Nephron (organoid): ENCODE results near the gene GPR137B.

Experiments used
- H3K27ac Mint-ChIP-seq, 3 experiments: 2 replicates each; pipeline ENCODE4 v1.8.0; 2020; ENCODE audit warnings: mixed read lengths in 3 of 3, mild to moderate bottlenecking in 2 of 3, moderate library complexity in 1 of 3
- H3K27me3 Mint-ChIP-seq: 2 replicates; pipeline ENCODE4 v1.8.0; 2021; ENCODE audit warnings: low read depth, mild to moderate bottlenecking, moderate library complexity, mixed read lengths
- H3K36me3 Mint-ChIP-seq: 2 replicates; pipeline ENCODE4 v1.8.0; 2020; ENCODE audit warnings: low read depth, mixed read lengths
- H3K4me1 Mint-ChIP-seq: 2 replicates; pipeline ENCODE4 v1.8.0; 2020; ENCODE audit warnings: mixed read lengths
- H3K4me3 Mint-ChIP-seq, 3 experiments: 2 replicates each; pipeline ENCODE4 v1.8.0; 2020; ENCODE audit warnings: mild to moderate bottlenecking in 3 of 3, mixed read lengths in 3 of 3, moderate library complexity in 2 of 3
- H3K9me3 Mint-ChIP-seq: 2 replicates; pipeline ENCODE4 v1.8.0; 2020; ENCODE audit warnings: mixed read lengths
- CTCF ChIP-seq, 3 experiments: fragments of 200-600 bp; sonication (generic); IDR thresholded peaks; one replicate each; pipeline ENCODE4 v1.5.0; 2021; ENCODE audit warnings: antibody characterized with exemption in 3 of 3; ENCODE audit not compliant: unreplicated experiment in 3 of 3

GPR137B gene

DNA sequence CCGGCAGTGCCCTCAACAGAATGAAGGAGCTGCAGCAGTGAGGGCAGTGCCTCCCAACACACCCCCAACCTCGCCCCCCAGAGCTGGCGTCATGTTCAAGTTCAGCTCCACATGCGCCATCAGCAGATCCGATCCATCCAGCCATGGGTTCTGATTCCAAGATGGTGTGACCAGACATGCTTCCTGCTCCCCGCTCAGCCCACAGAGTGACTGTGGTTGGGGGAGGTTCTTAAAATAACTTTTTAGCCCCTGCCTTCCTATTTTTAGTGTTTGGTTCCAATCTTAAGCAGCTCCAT, 30.1 kb upstream of the GPR137B start:
- Mint-ChIP-seq H3K36me3 (no peaks in the 10 kb centered on the region), H3K9me3 (no peaks in the 10 kb centered on the region), H3K4me1 (no peaks in the 10 kb centered on the region), H3K27ac (no peak overlapping the region), H3K27me3 (peaks cover 9% of the 10 kb centered on the region), H3K4me3 (no peak overlapping the region)
- TF ChIP-seq CTCF (IDR thresholded peaks at IDR 0.05; ENCODE audit: unreplicated experiment in 3 of 3) = no peak

- TF ChIP-seq CTCF (IDR thresholded peaks at IDR 0.05; ENCODE audit: unreplicated experiment in 3 of 3) = no peak
- H3K27me3 Mint-ChIP-seq = peaks cover 9% of the 10 kb centered on the region
- no peaks in the 10 kb centered on the region for H3K36me3 Mint-ChIP-seq
- H3K9me3 Mint-ChIP-seq = no peaks in the 10 kb centered on the region
- no peak overlapping the region for H3K27ac Mint-ChIP-seq
- no peak overlapping the region for H3K4me3 Mint-ChIP-seq
- H3K4me1 Mint-ChIP-seq = no peaks in the 10 kb centered on the region
These were observed 28.9 kb upstream of the GPR137B start for GRCh38 chr1:236113324-236114032.

- H3K4me3 Mint-ChIP-seq = no peak overlapping the region
- no peak overlapping the region for H3K27ac Mint-ChIP-seq
- no peaks in the 10 kb centered on the region for H3K9me3 Mint-ChIP-seq
These were observed 28.1 kb upstream of the GPR137B start for GRCh38 chr1:236114076-236114747.

GRCh38 chr1:236117710-236118109, 24.6 kb upstream of the GPR137B start:
- no peak for TF ChIP-seq CTCF (IDR thresholded peaks at IDR 0.05; ENCODE audit: unreplicated experiment in 3 of 3)
- Mint-ChIP-seq H3K9me3 (no peaks in the 10 kb centered on the region), H3K27me3 (peaks cover 14% of the 10 kb centered on the region), H3K4me3 (no peak overlapping the region), H3K4me1 (no peaks in the 10 kb centered on the region), H3K36me3 (no peaks in the 10 kb centered on the region), H3K27ac (no peak overlapping the region)

More at GRCh38 chr1:236114076-236114747, 28.1 kb upstream of the GPR137B start:
- H3K4me1 Mint-ChIP-seq = no peaks in the 10 kb centered on the region
- H3K36me3 Mint-ChIP-seq = no peaks in the 10 kb centered on the region
- no peak for TF ChIP-seq CTCF (IDR thresholded peaks at IDR 0.05; ENCODE audit: unreplicated experiment in 3 of 3)
- H3K27me3 Mint-ChIP-seq = peaks cover 9% of the 10 kb centered on the region

DNA sequence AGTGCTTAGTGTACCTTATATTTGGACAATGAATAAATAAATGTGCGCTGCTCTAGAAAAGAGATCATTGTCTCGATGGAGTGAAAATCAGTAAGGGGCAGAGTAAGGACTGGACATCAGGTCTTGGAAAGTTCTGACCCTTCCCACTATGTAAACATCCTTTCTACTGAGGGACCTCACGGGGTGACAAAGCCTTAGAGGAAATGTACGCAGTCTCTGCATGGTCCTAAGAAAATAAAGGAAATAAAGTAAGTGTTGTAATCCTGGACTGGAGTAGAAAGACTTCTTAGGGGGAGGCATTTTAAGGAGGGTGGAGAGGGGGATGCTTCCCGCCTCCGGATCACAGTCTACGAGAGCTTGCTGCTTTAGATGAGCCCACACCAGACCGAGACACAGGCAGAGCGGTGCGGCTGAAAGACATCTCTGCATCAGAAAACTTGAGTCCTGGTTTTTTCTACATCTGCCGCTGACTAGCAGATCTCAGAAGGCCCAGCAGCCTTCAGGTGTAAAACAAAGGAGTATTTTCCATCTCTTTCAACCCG, 22.3 kb upstream of the GPR137B start:
- peaks cover 9% of the 10 kb centered on the region for H3K27me3 Mint-ChIP-seq
- no peaks in the 10 kb centered on the region for H3K9me3 Mint-ChIP-seq
- H3K27ac Mint-ChIP-seq = no peak overlapping the region
- TF ChIP-seq CTCF (IDR thresholded peaks at IDR 0.05; ENCODE audit: unreplicated experiment in 3 of 3) = no peak
- H3K4me1 Mint-ChIP-seq = no peaks in the 10 kb centered on the region
- H3K4me3 Mint-ChIP-seq = no peak overlapping the region
- H3K36me3 Mint-ChIP-seq = no peaks in the 10 kb centered on the region
